AG04450 (cell line): Measurements from ENCODE around the gene SLC30A3. TPM values are rescaled to one million over a fixed set of nuclear protein-coding genes. Genes with fewer than 3 reads are reported as not detected.

Experiments used
- CTCF ChIA-PET: fragments of 300-600, 350-600 bp; formaldehyde crosslinking; extraction: SDS; loops from one replicate; lab custom pipeline; 2022; ENCODE audit warnings: antibody characterized with exemption, inconsistent platforms; lab: Charles Lee
- POLR2A ChIA-PET: fragments of 350-600 bp; formaldehyde crosslinking; extraction: SDS; loops from one replicate; lab custom pipeline; 2021; ENCODE audit warnings: antibody characterized with exemption, inconsistent platforms; lab: Yijun Ruan, JAX
- DNase-seq: peaks from one replicate; pipeline ENCODE4 v3.0.0-alpha.2; 2011; ENCODE audit warnings: low read depth, low spot score
- H3K27ac ChIP-seq: one replicate; pipeline ENCODE4 v1.5.1; 2012; ENCODE audit warnings: low read depth, low read length, control low read depth
- H3K27me3 ChIP-seq: one replicate; pipeline ENCODE4 v1.6.0; 2012; ENCODE audit warnings: low read length; ENCODE audit not compliant: control insufficient read depth, insufficient read depth
- H3K4me3 ChIP-seq: 2 replicates; pipeline ENCODE4 v1.5.1; 2011; ENCODE audit warnings: mild to moderate bottlenecking, low read depth, low read length, control low read depth
- H3K9me3 ChIP-seq: 2 replicates; pipeline ENCODE4 v1.5.1; 2012; ENCODE audit warnings: low read length; ENCODE audit not compliant: control insufficient read depth, insufficient read depth
- polyA plus RNA-seq: library from polyadenylated mRNA; depleted of rRNA; stranded (reverse); fragments of >200 nt; gene quantifications from 2 replicates; pipeline ENCODE4 v1.2.3, GENCODE V29; 2011
- TF ChIP-seq, protein P1 (sequence below): IDR thresholded peaks from 2 replicates; pipeline ENCODE4 v1.5.1; 2011; ENCODE audit warnings: low read depth, low read length, control low read depth, inconsistent platforms

SLC30A3 gene
- polyA plus RNA-seq, 1 experiment, result 0.07 TPM

GRCh38 chr2:27249891-27250651, 12.8 kb downstream of the SLC30A3 start:
- no peak for DNase-seq
- Histone ChIP-seq H3K9me3 (no peaks in the 10 kb centered on the region), H3K4me3 (no peak overlapping the region), H3K27ac (no peak overlapping the region), H3K27me3 (peaks cover 15% of the 10 kb centered on the region)
- TF ChIP-seq, protein P1, sequence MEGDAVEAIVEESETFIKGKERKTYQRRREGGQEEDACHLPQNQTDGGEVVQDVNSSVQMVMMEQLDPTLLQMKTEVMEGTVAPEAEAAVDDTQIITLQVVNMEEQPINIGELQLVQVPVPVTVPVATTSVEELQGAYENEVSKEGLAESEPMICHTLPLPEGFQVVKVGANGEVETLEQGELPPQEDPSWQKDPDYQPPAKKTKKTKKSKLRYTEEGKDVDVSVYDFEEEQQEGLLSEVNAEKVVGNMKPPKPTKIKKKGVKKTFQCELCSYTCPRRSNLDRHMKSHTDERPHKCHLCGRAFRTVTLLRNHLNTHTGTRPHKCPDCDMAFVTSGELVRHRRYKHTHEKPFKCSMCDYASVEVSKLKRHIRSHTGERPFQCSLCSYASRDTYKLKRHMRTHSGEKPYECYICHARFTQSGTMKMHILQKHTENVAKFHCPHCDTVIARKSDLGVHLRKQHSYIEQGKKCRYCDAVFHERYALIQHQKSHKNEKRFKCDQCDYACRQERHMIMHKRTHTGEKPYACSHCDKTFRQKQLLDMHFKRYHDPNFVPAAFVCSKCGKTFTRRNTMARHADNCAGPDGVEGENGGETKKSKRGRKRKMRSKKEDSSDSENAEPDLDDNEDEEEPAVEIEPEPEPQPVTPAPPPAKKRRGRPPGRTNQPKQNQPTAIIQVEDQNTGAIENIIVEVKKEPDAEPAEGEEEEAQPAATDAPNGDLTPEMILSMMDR, result peak; percentile 79
- CTCF ChIA-PET, result interaction anchor here (4.1 to 5.1 kb wide), 2 partner anchors 30 to 53 kb away, joined by 41 to 53 read pairs; no protein-coding TSS in a partner anchor
- POLR2A ChIA-PET, result no interaction called here

GRCh38 chr2:27249159-27249890, 13.5 kb downstream of the SLC30A3 start:
- Histone ChIP-seq H3K9me3 (no peaks in the 10 kb centered on the region), H3K27me3 (peaks cover 15% of the 10 kb centered on the region), H3K4me3 (no peak overlapping the region), H3K27ac (no peak overlapping the region)
- CTCF ChIA-PET, result interaction anchor here (0.7 to 5.1 kb wide), 4 partner anchors 31 to 96 kb away, joined by 4 to 53 read pairs (median 23); no protein-coding TSS in a partner anchor
- POLR2A ChIA-PET, result interaction anchor here (0.6 kb wide), 1 partner anchor 30 kb away, joined by 3 read pairs; no protein-coding TSS in a partner anchor
- TF ChIP-seq, protein P1, result no peak
- DNase-seq, result no peak

DNA sequence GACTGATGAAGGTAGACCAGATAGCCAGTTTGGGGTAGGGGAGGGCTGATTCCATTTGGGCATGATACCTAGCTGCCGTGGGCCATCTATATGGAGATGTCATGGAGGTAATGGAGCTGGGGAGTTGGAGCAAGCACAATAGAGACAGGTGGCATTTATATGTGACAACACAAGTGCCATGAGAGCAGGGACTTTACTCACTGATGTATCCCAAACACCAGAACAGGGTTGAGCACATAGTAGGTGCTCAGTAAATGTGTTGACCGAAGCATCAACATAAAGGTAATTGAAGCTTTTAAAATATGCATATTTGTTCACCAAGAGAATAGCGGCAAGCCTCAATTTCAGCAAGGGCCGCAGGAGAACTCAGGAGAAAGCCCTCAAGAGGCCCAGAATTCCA, 15.0 kb downstream of the SLC30A3 start:
- DNase-seq, result no peak
- no peak overlapping the region for H3K27ac ChIP-seq
- TF ChIP-seq, protein P1, result no peak
- no peak overlapping the region for H3K4me3 ChIP-seq
- ChIA-PET CTCF (interaction anchor here (4.1 to 5.1 kb wide), 2 partner anchors 32 to 55 kb away, joined by 41 to 53 read pairs; no protein-coding TSS in a partner anchor), POLR2A (interaction anchor here (0.9 kb wide), 1 partner anchor 55 kb away, joined by 3 read pairs; no protein-coding TSS in a partner anchor)
- peaks cover 15% of the 10 kb centered on the region for H3K27me3 ChIP-seq
- no peaks in the 10 kb centered on the region for H3K9me3 ChIP-seq

DNA sequence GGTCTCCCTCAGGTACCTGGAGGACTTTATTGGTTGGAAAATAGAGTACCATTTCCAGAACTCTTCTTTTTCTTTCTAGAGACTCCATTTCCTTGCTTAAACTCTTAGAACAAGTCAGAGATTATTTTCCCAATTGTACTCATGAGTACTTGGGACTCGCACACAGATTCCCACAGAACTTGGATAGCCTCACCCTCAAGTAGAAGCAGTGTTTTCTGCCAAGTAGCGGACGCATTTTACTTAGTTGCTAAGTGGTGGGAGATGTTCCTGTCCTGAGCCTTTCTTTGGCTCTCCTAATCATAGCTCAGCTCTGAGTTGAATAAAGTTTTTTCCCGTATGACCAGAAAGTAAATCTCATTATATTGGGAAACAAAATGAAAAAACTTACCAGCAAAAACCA, 17.2 kb downstream of the SLC30A3 start:
- Histone ChIP-seq H3K9me3 (no peaks in the 10 kb centered on the region), H3K4me3 (no peak overlapping the region), H3K27ac (no peak overlapping the region), H3K27me3 (peaks cover 7% of the 10 kb centered on the region)
- TF ChIP-seq, protein P1, result no peak
- DNase-seq, result no peak
- CTCF ChIA-PET, result no interaction called here
- POLR2A ChIA-PET, result no interaction called here
